CD14-positive monocyte (primary cell): ENCODE results near the gene GRIP1. TPM values are rescaled to one million over a fixed set of nuclear protein-coding genes. Genes with fewer than 3 reads are reported as not detected.

Experiments used
- DNase-seq, 3 donors: peaks; one replicate each; pipeline ENCODE4 v3.0.0-alpha.2; 2011 to 2022
- H2AFZ ChIP-seq: 2 replicates; pipeline ENCODE4 v1.6.0; 2012; ENCODE audit warnings: mild to moderate bottlenecking, low read depth, low read length, inconsistent platforms; ENCODE audit not compliant: insufficient read depth, poor library complexity, severe bottlenecking
- H3K27ac ChIP-seq, 2 donors: 1 replicate in 1 of 2; 2 replicates in 1 of 2; pipeline ENCODE4 v1.5.1; 2012 to 2013; ENCODE audit warnings: low read length in 2 of 2, control low read depth in 1 of 2, inconsistent platforms in 1 of 2, low read depth in 1 of 2, mild to moderate bottlenecking in 1 of 2
- H3K27me3 ChIP-seq, 2 donors: one replicate each; pipeline versions ENCODE4 v1.6.0 to v1.6.1; 2011 to 2013; ENCODE audit warnings: low read length in 2 of 2; ENCODE audit not compliant: control insufficient read depth in 2 of 2, insufficient read depth in 2 of 2
- H3K36me3 ChIP-seq, 2 donors: replicated peaks in 1 of 2; 1 replicate in 1 of 2; 2 replicates in 1 of 2; pipeline versions ENCODE4 v1.5.1 to v1.6.1; 2012 to 2013; ENCODE audit warnings: low read length in 2 of 2, control low read depth in 1 of 2, inconsistent platforms in 1 of 2, mild to moderate bottlenecking in 1 of 2; ENCODE audit not compliant: insufficient read depth in 2 of 2, control insufficient read depth in 1 of 2
- H3K4me1 ChIP-seq, 2 donors: 1 replicate in 1 of 2; 2 replicates in 1 of 2; pipeline versions ENCODE4 v1.5.1 to v1.6.1; 2012 to 2013; ENCODE audit warnings: low read length in 2 of 2, control low read depth in 1 of 2, inconsistent platforms in 1 of 2, mild to moderate bottlenecking in 1 of 2, moderate library complexity in 1 of 2; ENCODE audit not compliant: insufficient read depth in 2 of 2, control insufficient read depth in 1 of 2
- H3K4me2 ChIP-seq: replicated peaks from 2 replicates; pipeline ENCODE3; 2012; ENCODE audit warnings: low read length, moderate library complexity, mild to moderate bottlenecking; ENCODE audit not compliant: poor library complexity, severe bottlenecking; ENCODE audit errors: extremely low read depth
- H3K4me3 ChIP-seq, 3 experiments: fragments of 200-600 bp in 1 of 3; sonication (generic) in 1 of 3; replicated peaks in 1 of 3; 1 replicate in 2 of 3; 2 replicates in 1 of 3; pipeline ENCODE4 v1.5.1; 2011 to 2013; ENCODE audit warnings: low read length in 3 of 3, mild to moderate bottlenecking in 3 of 3, control low read depth in 2 of 3, low read depth in 2 of 3, inconsistent platforms in 1 of 3, moderate library complexity in 1 of 3
- H3K79me2 ChIP-seq: 2 replicates; pipeline ENCODE4 v1.6.0; 2012; ENCODE audit warnings: mild to moderate bottlenecking, control low read depth, inconsistent platforms, low read length, moderate library complexity; ENCODE audit not compliant: insufficient read depth
- H3K9ac ChIP-seq: 2 replicates; pipeline ENCODE4 v1.6.0; 2017; ENCODE audit warnings: low read length, mild to moderate bottlenecking; ENCODE audit not compliant: insufficient read depth, poor library complexity, severe bottlenecking
- H3K9me3 ChIP-seq, 2 donors: replicated peaks in 1 of 2; 1 replicate in 1 of 2; 2 replicates in 1 of 2; pipeline versions ENCODE4 v1.5.1 to v1.6.1; 2012 to 2013; ENCODE audit warnings: low read length in 2 of 2, control low read depth in 1 of 2; ENCODE audit not compliant: control insufficient read depth in 1 of 2, insufficient read depth in 1 of 2
- H4K20me1 ChIP-seq: 2 replicates; pipeline ENCODE4 v1.6.0; 2012; ENCODE audit warnings: mild to moderate bottlenecking, low read length, control low read depth, moderate library complexity; ENCODE audit not compliant: insufficient read depth
- H3K27ac Mint-ChIP-seq, 7 donors: one replicate each; pipeline ENCODE4 v1.8.0; 2020; ENCODE audit warnings: mild to moderate bottlenecking in 7 of 7, mixed read lengths in 7 of 7, moderate library complexity in 6 of 7, inconsistent platforms in 2 of 7
- H3K27me3 Mint-ChIP-seq, 3 donors: one replicate each; pipeline ENCODE4 v1.8.0; 2021 to 2022; ENCODE audit warnings: low read depth in 3 of 3, mild to moderate bottlenecking in 3 of 3, mixed read lengths in 3 of 3, moderate library complexity in 3 of 3, inconsistent platforms in 1 of 3
- H3K36me3 Mint-ChIP-seq, 2 donors: one replicate each; pipeline ENCODE4 v1.8.0; 2020; ENCODE audit warnings: mixed read lengths in 2 of 2, inconsistent platforms in 1 of 2, mild to moderate bottlenecking in 1 of 2
- H3K4me1 Mint-ChIP-seq: one replicate; pipeline ENCODE4 v1.8.0; 2020; ENCODE audit warnings: mild to moderate bottlenecking, mixed read lengths
- H3K4me3 Mint-ChIP-seq, 2 donors: one replicate each; pipeline ENCODE4 v1.8.0; 2020; ENCODE audit warnings: mild to moderate bottlenecking in 2 of 2, mixed read lengths in 2 of 2, moderate library complexity in 1 of 2
- H3K9me3 Mint-ChIP-seq, 7 donors: one replicate each; pipeline ENCODE4 v1.8.0; 2020 to 2022; ENCODE audit warnings: mixed read lengths in 7 of 7, mild to moderate bottlenecking in 6 of 7, moderate library complexity in 6 of 7, inconsistent platforms in 2 of 7
- WGBS: methylation state at CpG from one replicate; pipeline ENCODE4 v1.1.5; 2013; ENCODE audit warnings: missing lambda C conversion rate; ENCODE audit not compliant: insufficient coverage; 5-methylcytosine and 5-hydroxymethylcytosine counted together
- intact Hi-C, 2 donors: fragments of 100-400 bp; cut with micrococcal nuclease; formaldehyde crosslinking; loops; one replicate each; pipeline versions ENCODE4 v1.15.0 to v1.15.1; 2023
- polyA plus RNA-seq, 3 donors: library from polyadenylated mRNA; depleted of rRNA in 1 of 3; unstranded in 2 of 3; stranded (reverse) in 1 of 3; fragments of 300-500 nt in 2 of 3; fragments of >200 nt in 1 of 3; fragmentation: Illumina TruSeq in 2 of 3; gene quantifications; 1 replicate in 2 of 3; 2 replicates in 1 of 3; pipeline ENCODE4 v1.2.3, GENCODE V29; 2012 to 2021
- TF ChIP-seq, protein P1 (sequence below): fragments of 200-600 bp; IDR thresholded peaks from one replicate; pipeline ENCODE4 v1.8.0; 2022; ENCODE audit warnings: antibody characterized with exemption, mild to moderate bottlenecking

The GRIP1 gene
- polyA plus RNA-seq, 3 donors: 0.21 TPM; not detected in 2

- intact Hi-C loops: no loop called here
- H2AFZ ChIP-seq: peak overlapping the region; percentile 3
- Mint-ChIP-seq H3K4me3 (no peak overlapping the region), H3K36me3 (peaks cover 3 to 13% of the 10 kb centered on the region in 2 donors), H3K27ac (peak overlapping the region in 3 of 7 donors; percentile 7 to 62 (median 38)), H3K9me3 (no peaks in the 10 kb centered on the region), H3K4me1 (peaks cover 30% of the 10 kb centered on the region), H3K27me3 (peaks cover 0 to 1% (median 0%) of the 10 kb centered on the region in 3 donors)
- H3K27me3 ChIP-seq: no peaks in the 10 kb centered on the region
- no peak overlapping the region for H3K9ac ChIP-seq
- H3K9me3 ChIP-seq: no peaks in the 10 kb centered on the region
- H3K4me3 ChIP-seq: no peak overlapping the region
- no peak overlapping the region for H3K4me2 ChIP-seq
- peak overlapping the region in 1 of 2 donors; percentile 77 for H3K27ac ChIP-seq
- H3K79me2 ChIP-seq: no peaks in the 10 kb centered on the region
- TF ChIP-seq, protein P1, sequence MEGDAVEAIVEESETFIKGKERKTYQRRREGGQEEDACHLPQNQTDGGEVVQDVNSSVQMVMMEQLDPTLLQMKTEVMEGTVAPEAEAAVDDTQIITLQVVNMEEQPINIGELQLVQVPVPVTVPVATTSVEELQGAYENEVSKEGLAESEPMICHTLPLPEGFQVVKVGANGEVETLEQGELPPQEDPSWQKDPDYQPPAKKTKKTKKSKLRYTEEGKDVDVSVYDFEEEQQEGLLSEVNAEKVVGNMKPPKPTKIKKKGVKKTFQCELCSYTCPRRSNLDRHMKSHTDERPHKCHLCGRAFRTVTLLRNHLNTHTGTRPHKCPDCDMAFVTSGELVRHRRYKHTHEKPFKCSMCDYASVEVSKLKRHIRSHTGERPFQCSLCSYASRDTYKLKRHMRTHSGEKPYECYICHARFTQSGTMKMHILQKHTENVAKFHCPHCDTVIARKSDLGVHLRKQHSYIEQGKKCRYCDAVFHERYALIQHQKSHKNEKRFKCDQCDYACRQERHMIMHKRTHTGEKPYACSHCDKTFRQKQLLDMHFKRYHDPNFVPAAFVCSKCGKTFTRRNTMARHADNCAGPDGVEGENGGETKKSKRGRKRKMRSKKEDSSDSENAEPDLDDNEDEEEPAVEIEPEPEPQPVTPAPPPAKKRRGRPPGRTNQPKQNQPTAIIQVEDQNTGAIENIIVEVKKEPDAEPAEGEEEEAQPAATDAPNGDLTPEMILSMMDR: no peak
- no peaks in the 10 kb centered on the region for H4K20me1 ChIP-seq
- peak in 1 of 3 donors; percentile 23 for DNase-seq
- H3K36me3 ChIP-seq: no peaks in the 10 kb centered on the region
- WGBS: 56% methylated on average over 2 of the region's 5 CpGs
- peaks cover 31 to 35% of the 10 kb centered on the region in 2 donors for H3K4me1 ChIP-seq
Observed at GRCh38 chr12:66380769-66381535, 297.9 kb downstream of the GRIP1 start.

DNA sequence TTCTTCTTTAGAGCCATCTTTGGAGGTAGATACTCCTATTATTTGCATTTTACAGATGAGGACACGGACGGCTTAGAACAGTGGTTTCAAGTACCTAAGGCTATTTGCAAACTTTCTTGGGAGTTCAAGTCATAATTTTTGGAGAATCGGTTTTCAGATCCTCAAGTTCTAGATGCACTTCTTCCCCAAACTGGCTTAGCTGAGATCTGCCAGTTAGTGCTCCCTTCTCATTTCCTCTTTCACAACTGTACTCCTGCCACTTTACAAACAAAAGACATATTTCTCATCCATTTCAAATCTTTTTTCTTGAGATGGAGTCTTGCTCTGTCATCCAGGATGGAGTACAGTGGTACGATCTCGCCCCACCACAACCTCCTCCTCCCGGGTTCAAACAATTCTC lies 299.3 kb downstream of the GRIP1 start:
- H3K4me1 Mint-ChIP-seq: peaks cover 30% of the 10 kb centered on the region
- H3K4me1 ChIP-seq: peaks cover 31 to 35% of the 10 kb centered on the region in 2 donors
- TF ChIP-seq, protein P1: no peak
- peak; percentile 38 to 54 (median 43) for DNase-seq
- no peak overlapping the region for H3K9ac ChIP-seq
- H3K9me3 ChIP-seq: no peaks in the 10 kb centered on the region
- peak overlapping the region; percentile 55 to 77 for H3K27ac ChIP-seq
- H3K4me3 ChIP-seq: no peak overlapping the region
- 0% methylated on average over 3 of the region's 6 CpGs for WGBS
- H3K4me3 Mint-ChIP-seq: peak overlapping the region; percentile 55 to 80
- no peaks in the 10 kb centered on the region for H3K27me3 ChIP-seq
- no peaks in the 10 kb centered on the region for H3K36me3 ChIP-seq
- H3K4me2 ChIP-seq: peak overlapping the region; percentile 17
- H3K27ac Mint-ChIP-seq: peak overlapping the region; percentile 83 to 94 (median 91)
- H2AFZ ChIP-seq: peak overlapping the region; percentile 60
- intact Hi-C loops: no loop called here
- no peaks in the 10 kb centered on the region for H4K20me1 ChIP-seq
- H3K27me3 Mint-ChIP-seq: peaks cover 0 to 1% (median 0%) of the 10 kb centered on the region in 3 donors
- H3K36me3 Mint-ChIP-seq: peaks cover 3 to 10% of the 10 kb centered on the region in 2 donors
- no peaks in the 10 kb centered on the region for H3K9me3 Mint-ChIP-seq
- no peaks in the 10 kb centered on the region for H3K79me2 ChIP-seq
